ENCODE data around the gene CRB3. TPM values are rescaled to one million over a fixed set of nuclear protein-coding genes. Genes with fewer than 3 reads are reported as not detected.

CRB3 gene
- total and polyA plus RNA-seq, 9 of the 15 experiments (the other 6 are each of a cell fraction or from before 2014, with no cell fraction given): 0.49 TPM; not detected in 8

DNA sequence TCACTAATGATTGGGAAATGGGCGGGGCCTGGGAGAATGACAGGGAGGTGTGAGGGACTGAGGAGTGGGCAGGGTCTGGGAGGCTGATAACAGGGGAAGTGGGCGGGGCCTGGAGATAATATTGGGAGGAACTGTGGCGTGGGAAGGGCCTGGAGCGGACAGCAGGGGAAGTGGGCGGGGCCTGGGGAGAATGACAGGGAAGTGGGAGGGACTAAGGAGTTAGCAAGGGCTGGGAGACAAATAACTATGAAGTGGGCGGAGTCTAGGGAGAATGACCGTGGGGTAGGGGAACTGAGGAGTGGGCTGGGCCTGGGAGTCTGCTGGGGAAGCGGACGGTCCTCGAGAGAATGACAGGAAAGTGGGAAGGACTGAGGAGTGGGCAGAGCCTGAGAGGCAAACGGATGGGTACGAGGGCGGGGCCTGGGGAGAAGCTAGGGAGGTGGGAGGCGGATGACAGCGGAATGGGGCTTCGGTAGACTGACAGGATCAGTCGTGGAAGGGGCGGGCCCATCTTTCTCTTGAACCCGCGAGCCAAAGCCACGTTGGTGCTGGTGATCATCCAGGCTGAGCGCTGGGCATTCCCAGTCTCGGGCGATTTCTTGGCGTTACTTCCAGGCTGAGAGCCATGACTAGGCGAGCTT is 52.1 kb downstream of the CRB3 start:
- in situ Hi-C loops (cut with MboI): no loop called here
- peak overlapping the region; percentile 88 for H3K4me2 ChIP-seq (ENCODE audit: insufficient read depth, low read length)
- peak overlapping the region; percentile 85 to 94 for H3K9ac ChIP-seq (ENCODE audit: insufficient read depth in 1 of 2, low read depth in 2 of 2, low read length in 2 of 2)
- H4K20me1 ChIP-seq (replicated peaks; ENCODE audit: control insufficient read depth, insufficient read depth, low read length): no peaks in the 10 kb centered on the region
- no peaks in the 10 kb centered on the region for H3K36me3 ChIP-seq (ENCODE audit: control insufficient read depth, insufficient read depth, low read length)
- DNase-seq (ENCODE audit: extremely low read depth in 1 of 4, low spot score in 3 of 4): peak; percentile 97 to 98 (median 98)
- BruUV-seq (replicated peaks): no TSS peak
- ChIA-PET POLR2A (interaction anchor here (0.5 to 2.3 kb wide), 10 partner anchors 9 to 220 kb away, joined by 3 to 30 read pairs (median 4); partner anchors contain the start of genes KHSRP and TNFSF9), CTCF (ENCODE audit: low intra/inter-chr PET ratio) (interaction anchor here (0.8 to 2.0 kb wide), 4 partner anchors 88 to 346 kb away, joined by 3 to 23 read pairs (median 6); no protein-coding TSS in a partner anchor)
- peak; percentile 99 for FAIRE-seq
- H3K4me1 ChIP-seq (replicated peaks in 1 of 2; ENCODE audit: control insufficient read depth in 2 of 2, insufficient read depth in 2 of 2, low read length in 2 of 2): peaks cover 7 to 37% of the 10 kb centered on the region in 2 experiments; a peak in 4 of 5 replicates
- H3K27ac ChIP-seq (ENCODE audit: extremely low read depth, low read depth, low read length): peak overlapping the region; percentile 83
- peak; percentile 88 for ATAC-seq
- no peaks in the 10 kb centered on the region for H3K9me3 ChIP-seq (replicated peaks; ENCODE audit: control insufficient read depth, insufficient read depth, low read depth, low read length)
- WGBS (ENCODE audit: insufficient coverage, low coverage, missing lambda C conversion rate): 2% methylated on average over 22 of the region's 26 CpGs
- H3K4me3 ChIP-seq: peak overlapping the region; percentile 54
- H2AFZ ChIP-seq (ENCODE audit: low read depth, low read length): peak overlapping the region; percentile 90
- H3K27me3 ChIP-seq (ENCODE audit: control insufficient read depth in 2 of 2, insufficient read depth in 2 of 2, low read length in 2 of 2): no peaks in the 10 kb centered on the region
- intact Hi-C loops (cut with micrococcal nuclease): loop anchor here (2.0 to 10.0 kb wide), 4 partner anchors 86 to 391 kb away; partner anchors contain the start of genes GPR108 and TRIP10
- H3K9me1 ChIP-seq (ENCODE audit: control insufficient read depth, insufficient read depth, low read length): no peaks in the 10 kb centered on the region
- no peaks in the 10 kb centered on the region for H3K79me2 ChIP-seq (ENCODE audit: control insufficient read depth, insufficient read depth, low read length)
- TF ChIP-seq, protein P1, sequence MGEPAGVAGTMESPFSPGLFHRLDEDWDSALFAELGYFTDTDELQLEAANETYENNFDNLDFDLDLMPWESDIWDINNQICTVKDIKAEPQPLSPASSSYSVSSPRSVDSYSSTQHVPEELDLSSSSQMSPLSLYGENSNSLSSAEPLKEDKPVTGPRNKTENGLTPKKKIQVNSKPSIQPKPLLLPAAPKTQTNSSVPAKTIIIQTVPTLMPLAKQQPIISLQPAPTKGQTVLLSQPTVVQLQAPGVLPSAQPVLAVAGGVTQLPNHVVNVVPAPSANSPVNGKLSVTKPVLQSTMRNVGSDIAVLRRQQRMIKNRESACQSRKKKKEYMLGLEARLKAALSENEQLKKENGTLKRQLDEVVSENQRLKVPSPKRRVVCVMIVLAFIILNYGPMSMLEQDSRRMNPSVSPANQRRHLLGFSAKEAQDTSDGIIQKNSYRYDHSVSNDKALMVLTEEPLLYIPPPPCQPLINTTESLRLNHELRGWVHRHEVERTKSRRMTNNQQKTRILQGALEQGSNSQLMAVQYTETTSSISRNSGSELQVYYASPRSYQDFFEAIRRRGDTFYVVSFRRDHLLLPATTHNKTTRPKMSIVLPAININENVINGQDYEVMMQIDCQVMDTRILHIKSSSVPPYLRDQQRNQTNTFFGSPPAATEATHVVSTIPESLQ (CRISPR knock-in tag; IDR thresholded peaks at IDR 0.05): no peak
- TF ChIP-seq ZSCAN32 (CRISPR knock-in tag; IDR thresholded peaks at IDR 0.05) (no peak), MEF2D (tag; conservative IDR thresholded peaks at IDR 0.05; ENCODE audit: low read depth) (no peak), ZNF408 (CRISPR knock-in tag; IDR thresholded peaks at IDR 0.05; ENCODE audit: low read depth) (no peak), ZNF274 (IDR thresholded peaks at IDR 0.05; ENCODE audit: borderline replicate concordance, low read depth, low read length) (no peak), IRF2 (CRISPR knock-in tag; IDR thresholded peaks at IDR 0.05) (no peak), SP2 (IDR thresholded peaks at IDR 0.05; ENCODE audit: extremely low read depth, low read depth, low read length, poor library complexity, severe bottlenecking) (peak; percentile 5), ATF7 (IDR thresholded peaks at IDR 0.05) (peak; percentile 40; the same call in 1 of the 2 replicates), EGR1 (conservative IDR thresholded peaks at IDR 0.05) (peak; percentile 77)
- TF ChIP-seq, protein P2, sequence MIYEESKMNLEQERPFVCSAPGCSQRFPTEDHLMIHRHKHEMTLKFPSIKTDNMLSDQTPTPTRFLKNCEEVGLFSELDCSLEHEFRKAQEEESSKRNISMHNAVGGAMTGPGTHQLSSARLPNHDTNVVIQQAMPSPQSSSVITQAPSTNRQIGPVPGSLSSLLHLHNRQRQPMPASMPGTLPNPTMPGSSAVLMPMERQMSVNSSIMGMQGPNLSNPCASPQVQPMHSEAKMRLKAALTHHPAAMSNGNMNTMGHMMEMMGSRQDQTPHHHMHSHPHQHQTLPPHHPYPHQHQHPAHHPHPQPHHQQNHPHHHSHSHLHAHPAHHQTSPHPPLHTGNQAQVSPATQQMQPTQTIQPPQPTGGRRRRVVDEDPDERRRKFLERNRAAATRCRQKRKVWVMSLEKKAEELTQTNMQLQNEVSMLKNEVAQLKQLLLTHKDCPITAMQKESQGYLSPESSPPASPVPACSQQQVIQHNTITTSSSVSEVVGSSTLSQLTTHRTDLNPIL (CRISPR knock-in tag; IDR thresholded peaks at IDR 0.05): no peak
- TF ChIP-seq, protein P3, sequence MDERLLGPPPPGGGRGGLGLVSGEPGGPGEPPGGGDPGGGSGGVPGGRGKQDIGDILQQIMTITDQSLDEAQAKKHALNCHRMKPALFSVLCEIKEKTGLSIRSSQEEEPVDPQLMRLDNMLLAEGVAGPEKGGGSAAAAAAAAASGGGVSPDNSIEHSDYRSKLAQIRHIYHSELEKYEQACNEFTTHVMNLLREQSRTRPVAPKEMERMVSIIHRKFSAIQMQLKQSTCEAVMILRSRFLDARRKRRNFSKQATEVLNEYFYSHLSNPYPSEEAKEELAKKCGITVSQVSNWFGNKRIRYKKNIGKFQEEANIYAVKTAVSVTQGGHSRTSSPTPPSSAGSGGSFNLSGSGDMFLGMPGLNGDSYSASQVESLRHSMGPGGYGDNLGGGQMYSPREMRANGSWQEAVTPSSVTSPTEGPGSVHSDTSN (CRISPR knock-in tag; IDR thresholded peaks at IDR 0.05; ENCODE audit: low read depth): 0 out of 2 replicates have a peak, but pooled peaks have one; percentile 30
- TF ChIP-seq, protein P3 (tag; conservative IDR thresholded peaks at IDR 0.05; ENCODE audit: low read depth): peak; percentile 95
- TF ChIP-seq, protein P4, sequence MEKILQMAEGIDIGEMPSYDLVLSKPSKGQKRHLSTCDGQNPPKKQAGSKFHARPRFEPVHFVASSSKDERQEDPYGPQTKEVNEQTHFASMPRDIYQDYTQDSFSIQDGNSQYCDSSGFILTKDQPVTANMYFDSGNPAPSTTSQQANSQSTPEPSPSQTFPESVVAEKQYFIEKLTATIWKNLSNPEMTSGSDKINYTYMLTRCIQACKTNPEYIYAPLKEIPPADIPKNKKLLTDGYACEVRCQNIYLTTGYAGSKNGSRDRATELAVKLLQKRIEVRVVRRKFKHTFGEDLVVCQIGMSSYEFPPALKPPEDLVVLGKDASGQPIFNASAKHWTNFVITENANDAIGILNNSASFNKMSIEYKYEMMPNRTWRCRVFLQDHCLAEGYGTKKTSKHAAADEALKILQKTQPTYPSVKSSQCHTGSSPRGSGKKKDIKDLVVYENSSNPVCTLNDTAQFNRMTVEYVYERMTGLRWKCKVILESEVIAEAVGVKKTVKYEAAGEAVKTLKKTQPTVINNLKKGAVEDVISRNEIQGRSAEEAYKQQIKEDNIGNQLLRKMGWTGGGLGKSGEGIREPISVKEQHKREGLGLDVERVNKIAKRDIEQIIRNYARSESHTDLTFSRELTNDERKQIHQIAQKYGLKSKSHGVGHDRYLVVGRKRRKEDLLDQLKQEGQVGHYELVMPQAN (IDR thresholded peaks at IDR 0.05; ENCODE audit: borderline replicate concordance): peak; percentile 46; the same call in 1 of the 2 replicates

Measured in K562 (cell line).